Measurements from ENCODE around the gene PRKAR1A.
"Not testable (repeated sequence)": the region's sequence is repeated elsewhere in the genome, so short reads cannot be mapped to it uniquely, and the experiment has no call there.

The PRKAR1A gene

GRCh38 chr17:68480885-68481284 is 31.3 kb upstream of the PRKAR1A start:
- no peak for TF ChIP-seq CTCF (IDR thresholded peaks at IDR 0.05)
- no peak for DNase-seq
- no peaks in the 10 kb centered on the region for H3K9me3 ChIP-seq
- H3K27ac ChIP-seq: no peak overlapping the region
- intact Hi-C loops (cut with DNase I; ENCODE audit: low total_unique reads): no loop called here
- no peaks in the 10 kb centered on the region for H3K36me3 ChIP-seq
- H3K4me1 ChIP-seq: peaks cover 0 to 8% (median 0%) of the 10 kb centered on the region in 4 donors
- no peak overlapping the region for H3K4me3 ChIP-seq
- H3K27me3 ChIP-seq: peaks cover 0 to 5% of the 10 kb centered on the region in 2 donors

- no peak for DNase-seq
- H3K27me3 ChIP-seq: peaks cover 0 to 5% of the 10 kb centered on the region in 2 donors
- intact Hi-C loops (cut with DNase I; ENCODE audit: low total_unique reads): no loop called here
- no peaks in the 10 kb centered on the region for H3K36me3 ChIP-seq
- no peak for TF ChIP-seq CTCF (IDR thresholded peaks at IDR 0.05)
- no peak overlapping the region for H3K4me3 ChIP-seq
- H3K4me1 ChIP-seq: peaks cover 0 to 7% (median 0%) of the 10 kb centered on the region in 4 donors
- H3K9me3 ChIP-seq: no peaks in the 10 kb centered on the region
- H3K27ac ChIP-seq: no peak overlapping the region
These were observed 29.6 kb upstream of the PRKAR1A start for GRCh38 chr17:68482576-68483041.

- no peak for DNase-seq
- intact Hi-C loops (cut with DNase I; ENCODE audit: low total_unique reads): no loop called here
- Histone ChIP-seq H3K27ac (no peak overlapping the region), H3K27me3 (peaks cover 0 to 10% of the 10 kb centered on the region in 2 donors), H3K36me3 (no peaks in the 10 kb centered on the region), H3K4me3 (no peak overlapping the region), H3K9me3 (no peaks in the 10 kb centered on the region), H3K4me1 (no peaks in the 10 kb centered on the region)
- no peak for TF ChIP-seq CTCF (IDR thresholded peaks at IDR 0.05)
These were observed 27.8 kb upstream of the PRKAR1A start for GRCh38 chr17:68484458-68484857.

- Histone ChIP-seq H3K4me1 (peaks cover 0 to 10% (median 0%) of the 10 kb centered on the region in 4 donors), H3K27me3 (peaks cover 0 to 5% of the 10 kb centered on the region in 2 donors), H3K9me3 (no peaks in the 10 kb centered on the region), H3K36me3 (no peaks in the 10 kb centered on the region), H3K27ac (no peak overlapping the region), H3K4me3 (no peak overlapping the region)
- no peak for TF ChIP-seq CTCF (IDR thresholded peaks at IDR 0.05)
- DNase-seq: no peak
- intact Hi-C loops (cut with DNase I; ENCODE audit: low total_unique reads): no loop called here
These were observed 22.3 kb upstream of the PRKAR1A start for GRCh38 chr17:68489919-68490318.

- Histone ChIP-seq H3K27me3 (peaks cover 0 to 5% of the 10 kb centered on the region in 2 donors), H3K9me3 (no peaks in the 10 kb centered on the region), H3K4me3 (no peak overlapping the region), H3K27ac (no peak overlapping the region), H3K4me1 (peaks cover 0 to 10% (median 0%) of the 10 kb centered on the region in 4 donors), H3K36me3 (no peaks in the 10 kb centered on the region)
- DNase-seq: peak; percentile 45 to 71
- intact Hi-C loops (cut with DNase I; ENCODE audit: low total_unique reads): no loop called here
- no peak for TF ChIP-seq CTCF (IDR thresholded peaks at IDR 0.05)
These were observed 20.6 kb upstream of the PRKAR1A start for GRCh38 chr17:68491381-68492231.

GRCh38 chr17:68492394-68493054 is 19.7 kb upstream of the PRKAR1A start:
- DNase-seq; H3K4me1 ChIP-seq; H3K27ac ChIP-seq; H3K27me3 ChIP-seq; H3K9me3 ChIP-seq; intact Hi-C loops (cut with DNase I; ENCODE audit: low total_unique reads); H3K36me3 ChIP-seq; H3K4me3 ChIP-seq: not testable (repeated sequence)

All from tibial artery (tissue), 4 donors.